CD8-positive, alpha-beta memory T cell (primary cell): ENCODE data around the gene SNRPA1. TPM values are rescaled to one million over a fixed set of nuclear protein-coding genes. Genes with fewer than 3 reads are reported as not detected.

ENCODE experiments used
- CTCF ChIA-PET: fragments of 350-600 bp; sonication (Branson Sonifier 250); formaldehyde crosslinking; loops from one replicate; lab custom pipeline; 2021; ENCODE audit warnings: antibody characterized with exemption; lab: Charles Lee
- POLR2A ChIA-PET: fragments of 350-600 bp; sonication (Branson Sonifier 250); formaldehyde crosslinking; loops from one replicate; lab custom pipeline; 2021; ENCODE audit warnings: antibody characterized with exemption; lab: Charles Lee
- DNase-seq, 5 donors: peaks; one replicate each; pipeline versions ENCODE4 v3.0.0 to v3.0.0-alpha.2; 2020 to 2022; ENCODE audit warnings: mixed read lengths in 1 of 5
- H3K27ac ChIP-seq: one replicate; pipeline ENCODE4 v1.7.0; 2013; ENCODE audit warnings: low read depth, mild to moderate bottlenecking, low read length, moderate library complexity
- H3K27me3 ChIP-seq: 2 replicates; pipeline ENCODE4 v1.7.0; 2013; ENCODE audit warnings: low read length, mild to moderate bottlenecking; ENCODE audit not compliant: insufficient read depth, poor library complexity, severe bottlenecking
- H3K36me3 ChIP-seq: 2 replicates; pipeline ENCODE4 v1.7.0; 2013; ENCODE audit warnings: mild to moderate bottlenecking, low read length, moderate library complexity; ENCODE audit not compliant: insufficient read depth
- H3K4me1 ChIP-seq: 2 replicates; pipeline ENCODE4 v1.7.0; 2013; ENCODE audit warnings: mild to moderate bottlenecking, low read length, moderate library complexity; ENCODE audit not compliant: insufficient read depth
- H3K4me3 ChIP-seq: 2 replicates; pipeline ENCODE4 v1.7.0; 2013; ENCODE audit warnings: mild to moderate bottlenecking, low read length
- H3K9me3 ChIP-seq: 2 replicates; pipeline ENCODE4 v1.7.0; 2013; ENCODE audit warnings: mild to moderate bottlenecking, low read length
- H3K27ac Mint-ChIP-seq, 8 donors: one replicate each; pipeline ENCODE4 v1.8.0; 2020 to 2021; ENCODE audit warnings: mixed read lengths in 8 of 8, mild to moderate bottlenecking in 6 of 8, inconsistent platforms in 3 of 8, moderate library complexity in 3 of 8
- H3K27me3 Mint-ChIP-seq, 2 donors: one replicate each; pipeline ENCODE4 v1.8.0; 2020 to 2021; ENCODE audit warnings: mixed read lengths in 2 of 2, mild to moderate bottlenecking in 1 of 2, moderate library complexity in 1 of 2
- H3K36me3 Mint-ChIP-seq, 3 donors: one replicate each; pipeline ENCODE4 v1.8.0; 2020 to 2021; ENCODE audit warnings: mixed read lengths in 3 of 3, inconsistent platforms in 1 of 3, mild to moderate bottlenecking in 1 of 3
- H3K4me1 Mint-ChIP-seq, 3 donors: one replicate each; pipeline ENCODE4 v1.8.0; 2020 to 2021; ENCODE audit warnings: mixed read lengths in 3 of 3, inconsistent platforms in 1 of 3, mild to moderate bottlenecking in 1 of 3
- H3K4me3 Mint-ChIP-seq, 7 donors: one replicate each; pipeline ENCODE4 v1.8.0; 2020 to 2021; ENCODE audit warnings: mixed read lengths in 7 of 7, mild to moderate bottlenecking in 6 of 7, moderate library complexity in 4 of 7, inconsistent platforms in 2 of 7
- H3K9me3 Mint-ChIP-seq, 5 donors: one replicate each; pipeline ENCODE4 v1.8.0; 2020 to 2022; ENCODE audit warnings: mixed read lengths in 5 of 5, mild to moderate bottlenecking in 3 of 5, moderate library complexity in 2 of 5, inconsistent platforms in 1 of 5
- polyA plus RNA-seq: library from polyadenylated mRNA; unstranded; fragments of 300-500 nt; fragmentation: Illumina TruSeq; gene quantifications from one replicate; pipeline ENCODE4 v1.2.3, GENCODE V29; 2021
- total RNA-seq, 2 experiments: library from RNA; stranded (reverse); gene quantifications; one replicate each; pipeline ENCODE4 v1.2.3, GENCODE V29; 2021

Gene SNRPA1
- total and polyA plus RNA-seq, 3 experiments from 2014 or later: 74.4 to 225 (median 213) TPM

DNA sequence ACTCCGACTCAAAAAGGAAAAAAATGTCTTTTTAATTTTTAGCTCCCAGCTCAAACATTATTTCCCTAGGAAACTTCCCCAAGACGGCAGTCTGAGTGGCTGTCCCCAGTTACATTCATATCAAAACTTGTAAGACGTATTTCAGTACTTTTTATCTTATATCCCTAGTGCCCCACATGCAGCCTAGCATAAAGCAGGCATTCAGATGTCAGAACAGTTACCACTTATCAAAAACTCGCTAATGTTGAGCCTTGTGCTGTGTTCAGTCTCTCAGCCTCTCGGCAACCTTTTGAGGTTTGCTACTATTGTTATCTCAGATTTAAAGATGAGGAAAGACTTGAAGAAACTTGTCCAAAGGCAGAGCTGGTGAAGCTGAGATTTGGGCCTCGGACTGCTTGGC is 11.1 kb downstream of the SNRPA1 start:
- Histone ChIP-seq H3K27me3 (no peaks in the 10 kb centered on the region), H3K27ac (no peak overlapping the region), H3K4me3 (no peak overlapping the region), H3K36me3 (peaks cover 62% of the 10 kb centered on the region), H3K9me3 (no peaks in the 10 kb centered on the region), H3K4me1 (peaks cover 5% of the 10 kb centered on the region)
- H3K36me3 Mint-ChIP-seq: peaks cover 13 to 81% (median 30%) of the 10 kb centered on the region in 3 donors
- no peaks in the 10 kb centered on the region for H3K9me3 Mint-ChIP-seq
- no peak for DNase-seq
- H3K4me1 Mint-ChIP-seq: peaks cover 11 to 23% (median 11%) of the 10 kb centered on the region in 3 donors
- no peaks in the 10 kb centered on the region for H3K27me3 Mint-ChIP-seq
- no peak overlapping the region for H3K4me3 Mint-ChIP-seq
- peak overlapping the region in 2 of 8 donors; percentile 36 to 50 for H3K27ac Mint-ChIP-seq
- ChIA-PET POLR2A (no interaction called here), CTCF (no interaction called here)

DNA sequence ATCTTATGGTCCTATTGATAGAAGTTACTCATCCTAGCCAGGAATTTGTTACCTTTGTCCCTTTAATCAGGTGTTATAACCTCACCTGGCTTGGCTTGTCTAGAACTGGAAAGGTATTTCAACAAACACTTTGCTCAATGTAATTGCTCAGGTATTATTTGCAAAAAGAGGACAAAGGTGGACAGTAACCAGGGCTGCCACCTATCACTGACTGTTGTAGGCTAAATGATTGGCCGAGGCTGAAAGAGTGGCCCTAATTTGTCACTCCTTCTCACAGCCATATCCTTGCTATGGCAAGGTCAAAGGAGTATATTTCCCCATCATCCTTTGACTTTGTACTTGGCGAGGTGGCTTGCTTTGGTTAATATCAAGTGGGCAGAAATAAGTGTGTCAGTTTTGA is 15.0 kb downstream of the SNRPA1 start:
- no peaks in the 10 kb centered on the region for H3K9me3 ChIP-seq
- Mint-ChIP-seq H3K4me3 (peak overlapping the region in 2 of 7 donors; percentile 10 to 19), H3K36me3 (peaks cover 3 to 62% (median 11%) of the 10 kb centered on the region in 3 donors), H3K27me3 (no peaks in the 10 kb centered on the region), H3K4me1 (peaks cover 19 to 27% (median 23%) of the 10 kb centered on the region in 3 donors), H3K9me3 (no peaks in the 10 kb centered on the region), H3K27ac (peak overlapping the region in 3 of 8 donors; percentile 29 to 69 (median 38))
- peaks cover 18% of the 10 kb centered on the region for H3K4me1 ChIP-seq
- H3K36me3 ChIP-seq: peaks cover 36% of the 10 kb centered on the region
- no peak overlapping the region for H3K4me3 ChIP-seq
- H3K27me3 ChIP-seq: no peaks in the 10 kb centered on the region
- CTCF ChIA-PET: interaction anchor here (1.1 kb wide), 1 partner anchor 10 kb away, joined by 3 read pairs; no protein-coding TSS in a partner anchor
- H3K27ac ChIP-seq: no peak overlapping the region
- DNase-seq: no peak
- POLR2A ChIA-PET: no interaction called here

DNA sequence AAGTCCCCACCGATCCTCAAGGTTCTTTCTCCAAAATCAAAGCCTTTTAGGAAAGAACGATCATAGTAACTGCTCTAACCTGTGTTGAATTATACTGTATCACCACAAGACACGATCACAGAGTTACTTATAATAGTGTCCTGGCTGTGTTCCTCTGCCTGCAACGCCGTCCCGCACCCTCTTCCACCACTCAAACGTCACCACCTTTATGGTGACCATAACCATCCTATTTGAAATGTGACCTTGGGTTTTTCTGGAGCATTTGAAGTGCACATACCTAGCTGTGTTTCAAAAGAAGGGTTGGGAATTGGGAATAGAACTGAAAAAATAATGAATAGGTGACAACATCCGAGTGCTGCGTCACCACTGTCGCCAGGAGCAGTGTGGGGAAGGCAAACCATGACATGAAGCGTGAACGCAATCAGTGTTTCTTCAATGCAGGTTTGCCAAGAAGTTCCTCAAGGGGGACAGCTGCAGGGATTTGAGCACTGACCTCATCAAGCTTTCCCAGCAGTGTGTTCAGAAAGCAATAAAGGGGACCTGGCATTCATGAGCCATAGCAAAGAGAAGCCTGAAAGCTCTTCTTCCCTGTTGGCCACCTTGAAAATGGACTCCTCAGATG is 17.0 kb downstream of the SNRPA1 start:
- H3K9me3 ChIP-seq: no peaks in the 10 kb centered on the region
- ChIA-PET CTCF (interaction anchor here (1.0 to 1.6 kb wide), 2 partner anchors 11 to 17 kb away, joined by 3 to 4 read pairs; partner anchors contain the start of gene SNRPA1), POLR2A (interaction anchor here (0.9 kb wide), 1 partner anchor 17 kb away, joined by 3 read pairs; the partner anchor contains the start of gene SNRPA1)
- Mint-ChIP-seq H3K27me3 (no peaks in the 10 kb centered on the region), H3K36me3 (peaks cover 8 to 65% (median 27%) of the 10 kb centered on the region in 3 donors), H3K9me3 (no peaks in the 10 kb centered on the region), H3K4me3 (peak overlapping the region; percentile 89 to 100 (median 96)), H3K27ac (peak overlapping the region; percentile 4 to 94 (median 92)), H3K4me1 (peaks cover 26 to 37% (median 31%) of the 10 kb centered on the region in 3 donors)
- H3K27ac ChIP-seq: peak overlapping the region; percentile 33
- no peak for DNase-seq
- peak overlapping the region; percentile 48 for H3K4me3 ChIP-seq
- H3K27me3 ChIP-seq: no peaks in the 10 kb centered on the region
- H3K4me1 ChIP-seq: peaks cover 18% of the 10 kb centered on the region
- H3K36me3 ChIP-seq: peaks cover 43% of the 10 kb centered on the region

GRCh38 chr15:101277038-101277822 is 17.8 kb downstream of the SNRPA1 start, which contains the start of gene SELENOS:
Gene SELENOS, minus strand, starts transcription at chr15:101277485. Its CDS starts 68 bp downstream, at chr15:101277417.
- Histone ChIP-seq H3K4me3 (peak within 1 kb of the TSS; percentile 88), H3K27ac (peak within 1 kb of the TSS; percentile 87), H3K9me3 (no peaks in the 10 kb centered on the region), H3K27me3 (no peaks in the 10 kb centered on the region), H3K36me3 (peaks cover 43% of the 10 kb centered on the region), H3K4me1 (peaks cover 18% of the 10 kb centered on the region)
- POLR2A ChIA-PET: interaction anchor here (0.9 kb wide), 2 partner anchors 17 to 25 kb away, joined by 3 to 4 read pairs; partner anchors contain the start of genes CHSY1 and SNRPA1
- Mint-ChIP-seq H3K27ac (peak within 1 kb of the TSS; percentile 87 to 100 (median 94)), H3K36me3 (peaks cover 9 to 65% (median 29%) of the 10 kb centered on the region in 3 donors), H3K4me3 (peak within 1 kb of the TSS; percentile 90 to 100 (median 96)), H3K27me3 (no peaks in the 10 kb centered on the region), H3K9me3 (no peaks in the 10 kb centered on the region), H3K4me1 (peaks cover 26 to 37% (median 31%) of the 10 kb centered on the region in 3 donors)
- DNase-seq: peak; percentile 84 to 91 (median 87)
- CTCF ChIA-PET: interaction anchor here (1.0 to 1.6 kb wide), 2 partner anchors 12 to 18 kb away, joined by 3 to 8 read pairs; partner anchors contain the start of gene SNRPA1

GRCh38 chr15:101276501-101277037 is 18.5 kb downstream of the SNRPA1 start:
- Mint-ChIP-seq H3K4me3 (peak overlapping the region; percentile 90 to 100 (median 96)), H3K4me1 (peaks cover 26 to 37% (median 31%) of the 10 kb centered on the region in 3 donors), H3K9me3 (no peaks in the 10 kb centered on the region), H3K36me3 (peaks cover 9 to 65% (median 26%) of the 10 kb centered on the region in 3 donors), H3K27me3 (no peaks in the 10 kb centered on the region), H3K27ac (peak overlapping the region; percentile 80 to 100 (median 94))
- Histone ChIP-seq H3K4me1 (peaks cover 18% of the 10 kb centered on the region), H3K27ac (peak overlapping the region; percentile 87), H3K4me3 (peak overlapping the region; percentile 88), H3K9me3 (no peaks in the 10 kb centered on the region), H3K27me3 (no peaks in the 10 kb centered on the region), H3K36me3 (peaks cover 41% of the 10 kb centered on the region)
- CTCF ChIA-PET: interaction anchor here (0.7 to 1.6 kb wide), 5 partner anchors 12 to 365 kb away, joined by 3 to 8 read pairs (median 3); partner anchors contain the start of gene SNRPA1
- POLR2A ChIA-PET: interaction anchor here (0.7 to 1.6 kb wide), 5 partner anchors 16 to 1621 kb away, joined by 3 to 13 read pairs (median 4); partner anchors contain the start of gene CHSY1
- DNase-seq: peak in 2 of 5 donors; percentile 17 to 29

- H3K36me3 ChIP-seq: peaks cover 44% of the 10 kb centered on the region
- no peak for DNase-seq
- no peaks in the 10 kb centered on the region for H3K27me3 ChIP-seq
- H3K9me3 ChIP-seq: no peaks in the 10 kb centered on the region
- Mint-ChIP-seq H3K27ac (peak overlapping the region in 6 of 8 donors; percentile 52 to 91 (median 78)), H3K4me1 (peaks cover 26 to 37% (median 35%) of the 10 kb centered on the region in 3 donors), H3K4me3 (peak overlapping the region in 2 of 7 donors; percentile 41 to 70), H3K9me3 (no peaks in the 10 kb centered on the region), H3K27me3 (no peaks in the 10 kb centered on the region), H3K36me3 (peaks cover 15 to 67% (median 31%) of the 10 kb centered on the region in 3 donors)
- H3K4me1 ChIP-seq: peaks cover 18% of the 10 kb centered on the region
- CTCF ChIA-PET: interaction anchor here (1.3 kb wide), 1 partner anchor 11 kb away, joined by 3 read pairs; no protein-coding TSS in a partner anchor
- POLR2A ChIA-PET: interaction anchor here (1.6 kb wide), 1 partner anchor 18 kb away, joined by 4 read pairs; no protein-coding TSS in a partner anchor
- no peak overlapping the region for H3K4me3 ChIP-seq
- no peak overlapping the region for H3K27ac ChIP-seq
Measured at GRCh38 chr15:101275018-101275417, 20.0 kb downstream of the SNRPA1 start.

DNA sequence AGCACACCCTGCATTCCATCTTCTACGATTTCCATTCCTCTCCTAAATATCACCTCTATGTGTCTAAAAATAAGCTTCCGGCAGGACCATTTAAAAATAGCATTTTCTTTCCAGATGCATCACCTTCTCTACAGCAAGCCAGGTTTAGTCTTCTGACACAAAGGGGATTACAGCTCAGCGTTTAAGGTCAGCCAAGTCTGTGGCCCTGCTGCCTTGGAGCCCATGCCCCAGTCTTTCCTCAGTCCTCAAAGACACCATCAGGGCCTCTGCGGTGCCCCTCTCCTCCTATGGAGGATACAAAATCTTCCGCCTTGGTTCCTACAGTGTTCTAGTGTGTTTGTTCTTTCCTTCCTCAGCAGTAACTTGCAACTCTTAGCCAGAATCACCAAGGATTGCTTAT is 21.5 kb downstream of the SNRPA1 start:
- no peak overlapping the region for H3K4me3 ChIP-seq
- no peaks in the 10 kb centered on the region for H3K9me3 Mint-ChIP-seq
- peaks cover 15 to 75% (median 37%) of the 10 kb centered on the region in 3 donors for H3K36me3 Mint-ChIP-seq
- H3K27me3 Mint-ChIP-seq: no peaks in the 10 kb centered on the region
- CTCF ChIA-PET: interaction anchor here (0.6 to 2.2 kb wide), 5 partner anchors 12 to 258 kb away, joined by 3 to 8 read pairs (median 4); partner anchors contain the start of gene CHSY1
- no peak for DNase-seq
- POLR2A ChIA-PET: no interaction called here
- peak overlapping the region in 1 of 7 donors; percentile 70 for H3K4me3 Mint-ChIP-seq
- H3K36me3 ChIP-seq: peaks cover 47% of the 10 kb centered on the region
- peak overlapping the region in 2 of 8 donors; percentile 55 to 91 for H3K27ac Mint-ChIP-seq
- H3K27ac ChIP-seq: no peak overlapping the region
- H3K4me1 ChIP-seq: peaks cover 18% of the 10 kb centered on the region
- no peaks in the 10 kb centered on the region for H3K9me3 ChIP-seq
- peaks cover 26 to 41% (median 35%) of the 10 kb centered on the region in 3 donors for H3K4me1 Mint-ChIP-seq
- no peaks in the 10 kb centered on the region for H3K27me3 ChIP-seq
